Measurements from ENCODE around the gene FAM114A1.

FAM114A1 gene

GRCh38 chr4:38946919-38947318 is 79.3 kb downstream of the FAM114A1 start:
- in situ Hi-C loops (cut with HindIII; ENCODE audit: low sequenced_read_pairs), result no loop called here
- H3K4me3 ChIP-seq (ENCODE audit: low read depth, low read length), result no peak overlapping the region
- TF ChIP-seq, protein P1, sequence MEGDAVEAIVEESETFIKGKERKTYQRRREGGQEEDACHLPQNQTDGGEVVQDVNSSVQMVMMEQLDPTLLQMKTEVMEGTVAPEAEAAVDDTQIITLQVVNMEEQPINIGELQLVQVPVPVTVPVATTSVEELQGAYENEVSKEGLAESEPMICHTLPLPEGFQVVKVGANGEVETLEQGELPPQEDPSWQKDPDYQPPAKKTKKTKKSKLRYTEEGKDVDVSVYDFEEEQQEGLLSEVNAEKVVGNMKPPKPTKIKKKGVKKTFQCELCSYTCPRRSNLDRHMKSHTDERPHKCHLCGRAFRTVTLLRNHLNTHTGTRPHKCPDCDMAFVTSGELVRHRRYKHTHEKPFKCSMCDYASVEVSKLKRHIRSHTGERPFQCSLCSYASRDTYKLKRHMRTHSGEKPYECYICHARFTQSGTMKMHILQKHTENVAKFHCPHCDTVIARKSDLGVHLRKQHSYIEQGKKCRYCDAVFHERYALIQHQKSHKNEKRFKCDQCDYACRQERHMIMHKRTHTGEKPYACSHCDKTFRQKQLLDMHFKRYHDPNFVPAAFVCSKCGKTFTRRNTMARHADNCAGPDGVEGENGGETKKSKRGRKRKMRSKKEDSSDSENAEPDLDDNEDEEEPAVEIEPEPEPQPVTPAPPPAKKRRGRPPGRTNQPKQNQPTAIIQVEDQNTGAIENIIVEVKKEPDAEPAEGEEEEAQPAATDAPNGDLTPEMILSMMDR (IDR thresholded peaks at IDR 0.05; ENCODE audit: low read depth, low read length), result no peak
- DNase-seq (ENCODE audit: low read depth, low spot score), result no peak

GRCh38 chr4:38948551-38948950 is 80.9 kb downstream of the FAM114A1 start:
- no peak overlapping the region for H3K4me3 ChIP-seq (ENCODE audit: low read depth, low read length)
- peak; percentile 92 for DNase-seq (ENCODE audit: low read depth, low spot score)
- in situ Hi-C loops (cut with HindIII; ENCODE audit: low sequenced_read_pairs), result no loop called here
- TF ChIP-seq, protein P1 (IDR thresholded peaks at IDR 0.05; ENCODE audit: low read depth, low read length), result no peak

DNA sequence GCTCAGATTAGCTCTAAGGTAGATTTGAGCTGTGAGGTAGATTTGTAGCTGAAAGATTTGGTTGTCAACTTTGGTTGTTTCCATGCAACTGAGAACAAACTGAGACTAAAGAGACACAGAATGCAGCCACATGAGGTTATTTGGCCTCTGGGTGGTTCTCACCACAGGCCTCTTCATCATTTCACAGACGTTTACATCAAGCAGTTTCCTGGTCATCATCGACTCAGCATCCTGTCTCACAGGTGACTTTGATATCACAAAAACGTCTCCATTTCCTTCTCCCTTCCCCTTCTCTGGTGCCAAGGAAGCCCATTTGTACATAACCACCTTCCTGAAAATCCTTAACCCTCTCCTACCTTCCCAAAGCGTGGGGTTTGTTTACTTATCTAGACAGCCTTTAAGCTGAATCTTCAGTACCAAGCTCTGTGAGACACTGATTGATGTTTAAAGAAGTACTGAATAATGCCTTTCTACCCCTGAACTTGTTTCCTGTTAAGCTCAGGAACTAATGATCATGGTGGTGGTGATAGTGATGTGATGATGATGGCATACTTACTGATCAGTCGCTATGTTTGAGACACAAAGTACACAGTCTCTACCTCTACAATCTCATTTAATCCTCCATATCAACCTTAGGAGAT is 81.9 kb downstream of the FAM114A1 start:
- DNase-seq (ENCODE audit: low read depth, low spot score), result peak; percentile 67
- no peak overlapping the region for H3K4me3 ChIP-seq (ENCODE audit: low read depth, low read length)
- TF ChIP-seq, protein P1 (IDR thresholded peaks at IDR 0.05; ENCODE audit: low read depth, low read length), result no peak
- in situ Hi-C loops (cut with HindIII; ENCODE audit: low sequenced_read_pairs), result no loop called here

GRCh38 chr4:38950159-38950558 is 82.6 kb downstream of the FAM114A1 start:
- no peak overlapping the region for H3K4me3 ChIP-seq (ENCODE audit: low read depth, low read length)
- no peak for DNase-seq (ENCODE audit: low read depth, low spot score)
- in situ Hi-C loops (cut with HindIII; ENCODE audit: low sequenced_read_pairs), result no loop called here
- TF ChIP-seq, protein P1 (IDR thresholded peaks at IDR 0.05; ENCODE audit: low read depth, low read length), result no peak

DNA sequence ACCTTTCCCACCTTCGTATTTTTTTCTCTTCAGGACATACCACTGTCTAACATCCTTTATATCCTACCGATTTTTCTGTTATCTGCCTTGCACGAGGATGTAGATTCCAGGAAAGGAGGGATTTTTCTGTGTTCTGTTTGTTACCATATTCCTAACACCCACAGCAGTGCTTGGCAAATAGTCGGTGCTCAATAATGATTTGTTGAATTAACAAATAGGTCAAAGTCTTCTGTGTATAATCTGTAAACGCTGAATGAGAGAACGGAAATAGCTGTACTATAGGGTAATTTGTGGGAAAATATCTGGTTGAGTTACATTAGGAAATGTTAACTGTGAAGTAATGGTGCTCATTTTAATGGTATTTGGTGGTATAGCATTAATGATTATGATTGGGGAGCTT is 83.1 kb downstream of the FAM114A1 start:
- DNase-seq (ENCODE audit: low read depth, low spot score), result no peak
- no peak overlapping the region for H3K4me3 ChIP-seq (ENCODE audit: low read depth, low read length)
- TF ChIP-seq, protein P1 (IDR thresholded peaks at IDR 0.05; ENCODE audit: low read depth, low read length), result no peak
- in situ Hi-C loops (cut with HindIII; ENCODE audit: low sequenced_read_pairs), result no loop called here

GRCh38 chr4:38951598-38951997 is 84.0 kb downstream of the FAM114A1 start:
- in situ Hi-C loops (cut with HindIII; ENCODE audit: low sequenced_read_pairs), result no loop called here
- H3K4me3 ChIP-seq (ENCODE audit: low read depth, low read length), result no peak overlapping the region
- no peak for DNase-seq (ENCODE audit: low read depth, low spot score)
- TF ChIP-seq, protein P1 (IDR thresholded peaks at IDR 0.05; ENCODE audit: low read depth, low read length), result no peak
